Right renal pelvis (tissue), 4 donors: ENCODE measurements around the gene ADRB2. TPM values are rescaled to one million over a fixed set of nuclear protein-coding genes. Genes with fewer than 3 reads are reported as not detected.

Source experiments
- polyA plus RNA-seq, 4 donors: library from polyadenylated mRNA; unstranded; fragments of 120-200 nt; gene quantifications; one replicate each; pipeline ENCODE4 v1.2.1, GENCODE V29; 2013; ENCODE audit not compliant: insufficient read length in 4 of 4

The ADRB2 gene
- polyA plus RNA-seq, 4 donors: 0.13 to 0.53 (median 0.43) TPM

Other genes with a start within 250 kb of the ADRB2 start
- under 1 TPM in 2 of 4 donors, not detected in 2; 0.05 to 0.15 TPM for gene HTR4, start 172.1 kb upstream of the ADRB2 start, polyA plus RNA-seq
- 1 to 10 TPM in 3 of 4 donors, under 1 TPM in 1; 0.50 to 1.4 (median 1.2) TPM for gene SH3TC2, start 236.5 kb downstream of the ADRB2 start, polyA plus RNA-seq